Measurements from ENCODE around the gene NAV2. TPM values are rescaled to one million over a fixed set of nuclear protein-coding genes. Genes with fewer than 3 reads are reported as not detected.

NAV2 gene
- total RNA-seq, 1 experiment from 2014 or later = 23.3 TPM

DNA sequence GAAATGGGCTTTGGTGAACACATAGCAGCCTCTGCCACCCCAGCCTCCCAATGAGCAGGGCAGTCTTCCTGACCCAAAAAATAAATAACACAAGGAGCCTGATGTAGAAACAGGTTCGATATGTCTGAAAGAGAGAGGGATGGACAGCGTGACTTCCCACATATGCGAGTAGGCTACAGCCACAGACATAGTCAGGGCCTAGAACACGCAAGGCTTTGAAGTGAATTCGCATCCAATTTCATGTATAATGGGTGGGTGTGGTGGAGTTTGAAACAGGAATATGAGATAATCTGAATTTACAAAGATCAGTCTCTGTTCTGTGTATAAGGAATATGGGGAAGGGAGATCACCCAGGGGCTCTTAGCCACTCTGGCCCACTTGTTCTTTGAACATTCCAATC lies 373.3 kb downstream of the NAV2 start:
- H3K4me1 ChIP-seq (replicated peaks; ENCODE audit: insufficient read depth) = no peaks in the 10 kb centered on the region
- H3K4me2 ChIP-seq = no peak overlapping the region
- TF ChIP-seq, protein P1, sequence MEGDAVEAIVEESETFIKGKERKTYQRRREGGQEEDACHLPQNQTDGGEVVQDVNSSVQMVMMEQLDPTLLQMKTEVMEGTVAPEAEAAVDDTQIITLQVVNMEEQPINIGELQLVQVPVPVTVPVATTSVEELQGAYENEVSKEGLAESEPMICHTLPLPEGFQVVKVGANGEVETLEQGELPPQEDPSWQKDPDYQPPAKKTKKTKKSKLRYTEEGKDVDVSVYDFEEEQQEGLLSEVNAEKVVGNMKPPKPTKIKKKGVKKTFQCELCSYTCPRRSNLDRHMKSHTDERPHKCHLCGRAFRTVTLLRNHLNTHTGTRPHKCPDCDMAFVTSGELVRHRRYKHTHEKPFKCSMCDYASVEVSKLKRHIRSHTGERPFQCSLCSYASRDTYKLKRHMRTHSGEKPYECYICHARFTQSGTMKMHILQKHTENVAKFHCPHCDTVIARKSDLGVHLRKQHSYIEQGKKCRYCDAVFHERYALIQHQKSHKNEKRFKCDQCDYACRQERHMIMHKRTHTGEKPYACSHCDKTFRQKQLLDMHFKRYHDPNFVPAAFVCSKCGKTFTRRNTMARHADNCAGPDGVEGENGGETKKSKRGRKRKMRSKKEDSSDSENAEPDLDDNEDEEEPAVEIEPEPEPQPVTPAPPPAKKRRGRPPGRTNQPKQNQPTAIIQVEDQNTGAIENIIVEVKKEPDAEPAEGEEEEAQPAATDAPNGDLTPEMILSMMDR (conservative IDR thresholded peaks at IDR 0.05) = no peak
- TF ChIP-seq EZH2 (IDR thresholded peaks at IDR 0.05; ENCODE audit: low read depth) = no peak
- DNase-seq = no peak
- intact Hi-C loops (cut with micrococcal nuclease; ENCODE audit: unreplicated experiment) = no loop called here
- no TSS peak for BruUV-seq (replicated peaks)
- H3K27ac ChIP-seq = no peak overlapping the region
- ChIA-PET CTCF (no interaction called here), POLR2A (ENCODE audit: unreplicated experiment) (no interaction called here)
- no peaks in the 10 kb centered on the region for H3K79me2 ChIP-seq (ENCODE audit: low read depth)
- H3K36me3 ChIP-seq (ENCODE audit: low read depth) = no peaks in the 10 kb centered on the region
- no peak overlapping the region for H3K4me3 ChIP-seq
- H2AFZ ChIP-seq = no peak overlapping the region
- no peaks in the 10 kb centered on the region for H3K9me3 ChIP-seq (ENCODE audit: insufficient read depth, low read depth)
- H3K9me2 ChIP-seq (ENCODE audit: insufficient read depth) = peaks cover 2% of the 10 kb centered on the region; the same call in 1 of the 2 replicates
- H3K27me3 ChIP-seq (ENCODE audit: insufficient read depth, low read depth) = no peaks in the 10 kb centered on the region
- H4K20me1 ChIP-seq (ENCODE audit: insufficient read depth) = no peaks in the 10 kb centered on the region
- H3F3A ChIP-seq (ENCODE audit: insufficient read depth, low read depth) = no peaks in the 10 kb centered on the region

DNA sequence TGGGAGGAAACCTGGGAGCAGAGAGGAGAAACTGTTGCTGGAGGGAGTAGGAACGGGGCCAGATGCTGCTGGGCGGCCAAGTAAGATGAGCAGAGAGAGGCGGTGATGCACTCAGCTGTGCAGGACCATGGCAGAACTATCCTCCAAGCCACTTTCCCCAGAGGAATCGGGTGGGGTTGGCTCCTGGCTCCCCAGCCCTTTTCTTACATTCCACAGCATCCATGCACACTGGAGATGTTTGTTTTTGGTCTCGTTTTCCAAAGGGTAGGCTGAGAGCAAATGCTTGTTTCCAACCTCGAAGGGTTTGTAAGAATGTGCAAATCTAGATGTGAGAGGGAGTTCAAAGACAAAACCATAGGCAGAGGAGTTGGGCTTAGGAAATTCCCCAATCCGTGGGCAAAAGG lies 374.5 kb downstream of the NAV2 start:
- Histone ChIP-seq H3K79me2 (ENCODE audit: low read depth) (no peaks in the 10 kb centered on the region), H3K9me3 (ENCODE audit: insufficient read depth, low read depth) (no peaks in the 10 kb centered on the region), H2AFZ (no peak overlapping the region), H3K4me1 (replicated peaks; ENCODE audit: insufficient read depth) (no peaks in the 10 kb centered on the region), H3K4me2 (no peak overlapping the region), H3K27me3 (ENCODE audit: insufficient read depth, low read depth) (no peaks in the 10 kb centered on the region), H3K9me2 (ENCODE audit: insufficient read depth) (peaks cover 2% of the 10 kb centered on the region; the same call in 1 of the 2 replicates), H3F3A (ENCODE audit: insufficient read depth, low read depth) (no peaks in the 10 kb centered on the region), H3K27ac (no peak overlapping the region), H3K4me3 (no peak overlapping the region), H4K20me1 (ENCODE audit: insufficient read depth) (no peaks in the 10 kb centered on the region), H3K36me3 (ENCODE audit: low read depth) (no peaks in the 10 kb centered on the region)
- ChIA-PET POLR2A (ENCODE audit: unreplicated experiment) (no interaction called here), CTCF (no interaction called here)
- DNase-seq = no peak
- BruUV-seq (replicated peaks) = no TSS peak
- TF ChIP-seq EZH2 (IDR thresholded peaks at IDR 0.05; ENCODE audit: low read depth) = no peak
- TF ChIP-seq, protein P1 (conservative IDR thresholded peaks at IDR 0.05) = no peak
- intact Hi-C loops (cut with micrococcal nuclease; ENCODE audit: unreplicated experiment) = no loop called here

DNA sequence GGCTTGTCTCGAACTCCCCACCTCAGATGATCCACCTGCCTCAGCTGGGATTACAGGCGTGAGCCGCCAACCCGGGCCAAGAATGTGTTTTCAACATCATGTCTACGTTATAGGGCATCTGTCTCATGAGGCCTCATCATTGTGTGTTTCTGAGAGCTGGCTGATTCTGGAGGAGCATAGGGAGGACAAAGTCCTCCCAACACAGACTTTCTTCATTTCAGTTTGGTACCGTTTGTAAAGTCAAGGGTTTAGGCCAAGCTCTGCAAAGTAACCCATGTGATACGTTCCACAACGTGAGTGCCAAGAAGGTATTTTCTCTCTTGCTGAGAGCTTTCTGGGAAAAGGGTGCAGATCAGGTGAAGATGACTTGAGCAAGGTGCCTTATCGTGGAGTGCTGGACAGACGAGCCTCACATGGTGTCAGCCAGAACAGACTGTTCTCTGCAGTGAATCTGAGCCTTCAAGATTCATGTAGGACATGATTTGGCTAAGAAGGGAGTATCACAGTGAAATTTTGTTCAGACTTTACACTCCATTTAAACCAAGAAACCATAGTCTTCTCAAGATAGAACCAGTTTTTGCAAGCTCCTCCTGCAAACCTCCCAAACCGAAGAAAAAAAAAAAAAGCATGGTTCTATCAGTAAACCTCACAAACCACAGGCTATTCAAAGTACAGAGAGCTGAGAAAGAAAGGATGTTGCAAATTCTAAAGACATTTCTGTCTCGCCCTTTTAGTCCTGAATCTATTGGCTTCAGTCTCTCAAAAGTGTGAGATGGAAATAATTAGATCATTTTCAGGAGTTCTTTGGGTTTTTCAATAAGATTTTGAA lies 376.0 kb downstream of the NAV2 start:
- Histone ChIP-seq H3K4me1 (replicated peaks; ENCODE audit: insufficient read depth) (no peaks in the 10 kb centered on the region), H2AFZ (no peak overlapping the region), H3K9me3 (ENCODE audit: insufficient read depth, low read depth) (no peaks in the 10 kb centered on the region), H3K4me3 (no peak overlapping the region), H3K9me2 (ENCODE audit: insufficient read depth) (peaks cover 2% of the 10 kb centered on the region; the same call in 1 of the 2 replicates), H3K27ac (no peak overlapping the region), H3F3A (ENCODE audit: insufficient read depth, low read depth) (no peaks in the 10 kb centered on the region), H3K79me2 (ENCODE audit: low read depth) (no peaks in the 10 kb centered on the region), H4K20me1 (ENCODE audit: insufficient read depth) (no peaks in the 10 kb centered on the region), H3K36me3 (ENCODE audit: low read depth) (no peaks in the 10 kb centered on the region), H3K27me3 (ENCODE audit: insufficient read depth, low read depth) (no peaks in the 10 kb centered on the region), H3K4me2 (no peak overlapping the region)
- intact Hi-C loops (cut with micrococcal nuclease; ENCODE audit: unreplicated experiment) = no loop called here
- TF ChIP-seq EZH2 (IDR thresholded peaks at IDR 0.05; ENCODE audit: low read depth) = no peak
- TF ChIP-seq, protein P1 (conservative IDR thresholded peaks at IDR 0.05) = no peak
- POLR2A ChIA-PET (ENCODE audit: unreplicated experiment) = no interaction called here
- no TSS peak for BruUV-seq (replicated peaks)
- no peak for DNase-seq
- CTCF ChIA-PET = no interaction called here

Data from PC-9 (cell line).